Measurements from ENCODE around the gene ZDHHC9. TPM values are rescaled to one million over a fixed set of nuclear protein-coding genes. Genes with fewer than 3 reads are reported as not detected.
A peak's percentile ranks its signal among the peaks of the same experiment; 100 is the strongest.

The ZDHHC9 gene
- total and polyA plus RNA-seq, 9 of the 15 experiments (the other 6 are each of a cell fraction or from before 2014, with no cell fraction given): 6.8 to 22.4 (median 9.1) TPM

DNA sequence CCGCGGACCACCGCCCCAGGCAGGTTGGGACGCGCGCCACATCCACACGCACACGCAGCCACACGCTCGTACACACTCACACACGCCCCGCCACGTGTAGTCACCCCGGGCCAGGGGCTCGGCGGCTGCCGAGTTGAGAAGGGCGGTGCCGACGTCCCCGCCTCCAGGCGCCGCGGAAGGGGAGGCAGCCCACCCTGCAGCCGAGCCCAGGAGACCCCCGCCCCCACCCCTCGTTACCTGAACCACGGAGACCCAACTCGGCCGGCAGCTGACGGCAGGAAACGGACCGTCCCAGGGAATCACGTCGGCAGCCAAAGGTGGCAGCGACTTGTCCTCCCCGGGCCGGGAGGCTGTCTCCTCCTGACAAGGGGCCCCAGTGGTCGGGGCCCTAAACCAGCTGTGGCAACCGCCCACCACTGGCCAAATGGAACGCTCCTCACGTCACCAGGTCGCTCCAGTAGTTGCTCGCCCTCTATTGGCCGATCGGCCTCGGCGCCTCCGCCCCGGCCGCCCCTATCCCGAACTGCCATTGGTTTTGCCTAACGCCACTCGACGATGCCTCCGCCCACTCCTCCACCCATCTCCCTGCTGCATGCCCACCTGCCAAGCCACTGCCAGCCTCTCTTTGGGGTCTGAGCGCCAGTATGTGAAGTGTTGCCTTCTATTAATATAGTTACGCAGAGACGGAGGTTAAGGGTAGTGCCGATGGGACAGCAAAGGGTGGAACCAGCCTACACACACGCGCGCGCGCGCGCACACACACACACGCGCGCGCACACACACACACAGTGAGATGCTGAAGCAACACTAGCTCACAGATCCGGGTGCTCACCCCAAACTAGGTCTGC, at the start of gene ZDHHC9 (continued):
- TF ChIP-seq CHD7 (IDR thresholded peaks at IDR 0.05; ENCODE audit: low read depth, low read length): no peak
- no peak for TF ChIP-seq TEAD4 (IDR thresholded peaks at IDR 0.05; ENCODE audit: low read length)
- TF ChIP-seq TEAD4 (CRISPR knock-in tag; IDR thresholded peaks at IDR 0.05; ENCODE audit: borderline replicate concordance): no peak
- TF ChIP-seq HSF4 (CRISPR knock-in tag; IDR thresholded peaks at IDR 0.05; ENCODE audit: borderline replicate concordance): no peak
- no peak for TF ChIP-seq LCOR (CRISPR knock-in tag; IDR thresholded peaks at IDR 0.05)
- TF ChIP-seq STAT5B (CRISPR knock-in tag; IDR thresholded peaks at IDR 0.05): no peak
- TF ChIP-seq ZNF740 (CRISPR knock-in tag; IDR thresholded peaks at IDR 0.05): no peak
- no peak for TF ChIP-seq ZNF740 (tag; IDR thresholded peaks at IDR 0.05)
- TF ChIP-seq ZNF324 (CRISPR knock-in tag; IDR thresholded peaks at IDR 0.05): no peak
- TF ChIP-seq KAT8 (IDR thresholded peaks at IDR 0.05; ENCODE audit: low read depth): no peak
- no peak for TF ChIP-seq ZNF507 (tag; conservative IDR thresholded peaks at IDR 0.05)
- TF ChIP-seq POLR2G (IDR thresholded peaks at IDR 0.05; ENCODE audit: low read depth, low read length): peak; percentile 84

Measured in K562 (cell line).